GM18867 (cell line): ENCODE measurements around the gene GSTM2.
"Not testable (repeated sequence)": the region's sequence is repeated elsewhere in the genome, so short reads cannot be mapped to it uniquely, and the experiment has no call there.

Source experiments
- ATAC-seq: cut with Tn5 transposase; IDR thresholded peaks from one replicate; pipeline ENCODE4 v1.9.1; 2021; ENCODE audit warnings: mild to moderate bottlenecking, moderate library complexity; ENCODE audit not compliant: unreplicated experiment

Gene GSTM2

GRCh38 chr1:109673861-109674260, 6.0 kb downstream of the GSTM2 start:
- not testable (repeated sequence) for ATAC-seq

DNA sequence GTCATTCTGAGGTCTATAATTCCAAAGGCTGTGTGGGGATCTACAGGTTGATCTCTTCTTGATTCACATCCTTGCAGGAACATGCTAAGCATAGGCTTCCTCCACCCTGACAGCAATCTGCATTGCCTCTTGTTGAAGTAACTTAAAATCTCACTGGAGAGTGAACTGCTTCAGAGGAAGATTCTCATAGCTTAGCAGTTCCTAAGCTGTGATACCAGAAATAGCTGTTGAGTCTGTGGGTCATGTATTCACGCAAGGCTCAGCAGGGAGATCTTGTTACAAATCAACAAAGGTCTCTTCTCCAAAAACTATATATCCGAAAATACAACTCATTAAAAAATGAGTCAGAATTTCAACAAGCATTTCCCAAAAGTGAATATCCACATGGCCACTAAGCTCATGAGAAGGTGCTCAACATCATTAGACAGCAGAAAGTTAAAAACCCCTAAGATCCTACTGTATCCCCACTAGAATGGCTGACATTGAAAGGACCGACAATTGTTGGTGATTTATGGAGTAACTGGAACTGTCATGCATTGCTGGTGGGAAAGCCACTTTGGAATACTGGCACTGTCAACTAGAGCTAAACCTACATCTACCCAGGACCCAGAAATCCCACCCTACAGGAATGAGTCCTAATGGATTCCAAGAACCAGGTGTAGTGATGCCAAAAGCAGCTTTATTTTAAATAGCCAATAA, 9.0 kb downstream of the GSTM2 start:
- ATAC-seq = not testable (repeated sequence)

DNA sequence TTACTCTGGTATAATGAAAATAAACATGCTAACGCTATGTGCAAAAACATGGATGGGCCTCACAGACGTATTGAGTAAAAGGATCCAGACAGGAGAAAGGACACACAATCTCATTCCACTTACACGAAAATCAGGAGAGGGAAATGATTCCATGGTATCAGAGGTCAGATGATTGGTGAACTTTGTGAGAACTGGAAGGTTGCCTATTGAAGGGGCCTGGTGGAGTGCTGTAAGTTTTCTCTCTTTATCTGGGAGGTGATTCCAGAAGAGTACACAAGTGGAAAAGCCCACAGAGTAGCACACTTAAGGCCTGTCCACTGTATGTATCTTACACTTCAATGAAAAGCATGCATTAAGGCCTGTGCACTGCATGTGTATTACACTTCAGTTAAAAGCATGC, 9.6 kb downstream of the GSTM2 start:
- no peak for ATAC-seq

DNA sequence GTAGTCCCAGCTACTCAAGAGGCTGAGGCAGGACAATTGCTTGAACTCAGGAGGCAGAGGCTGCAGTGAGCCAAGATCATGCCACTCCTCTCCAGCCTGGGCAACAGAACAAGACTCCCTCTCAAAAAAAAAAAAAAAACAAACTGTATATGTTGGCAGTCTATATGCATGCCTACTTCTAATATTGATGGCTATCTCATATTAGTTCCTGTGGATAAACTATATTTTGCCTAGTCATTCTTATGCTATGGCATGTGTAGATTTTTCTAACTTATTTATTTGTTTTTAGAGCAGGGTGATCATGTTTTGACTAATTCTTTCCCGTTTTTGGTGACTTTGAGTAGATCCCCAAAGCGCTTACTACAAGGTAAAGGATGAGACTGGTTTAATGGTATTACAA, 10.8 kb downstream of the GSTM2 start:
- not testable (repeated sequence) for ATAC-seq

DNA sequence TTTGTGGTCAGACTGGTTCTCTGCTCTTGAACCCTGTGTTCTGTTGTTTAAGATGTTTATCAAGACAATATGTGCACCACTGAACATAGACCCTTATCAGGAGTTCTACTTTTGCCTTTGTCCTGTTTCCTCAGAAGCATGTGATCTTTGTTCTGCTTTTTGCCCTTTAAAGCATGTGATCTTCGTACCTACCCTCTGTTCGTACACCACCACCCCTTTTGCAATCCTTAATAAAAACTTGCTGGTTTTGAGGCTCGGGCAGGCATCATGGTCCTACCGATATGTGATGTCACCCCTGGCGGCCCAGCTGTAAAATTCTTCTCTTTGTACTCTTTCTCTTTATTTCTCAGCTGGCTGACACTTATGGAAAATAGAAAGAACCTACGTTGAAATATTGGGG, 16.9 kb downstream of the GSTM2 start:
- ATAC-seq = not testable (repeated sequence)

- ATAC-seq = not testable (repeated sequence)
Measured at GRCh38 chr1:109685399-109685798, 17.5 kb downstream of the GSTM2 start.

DNA sequence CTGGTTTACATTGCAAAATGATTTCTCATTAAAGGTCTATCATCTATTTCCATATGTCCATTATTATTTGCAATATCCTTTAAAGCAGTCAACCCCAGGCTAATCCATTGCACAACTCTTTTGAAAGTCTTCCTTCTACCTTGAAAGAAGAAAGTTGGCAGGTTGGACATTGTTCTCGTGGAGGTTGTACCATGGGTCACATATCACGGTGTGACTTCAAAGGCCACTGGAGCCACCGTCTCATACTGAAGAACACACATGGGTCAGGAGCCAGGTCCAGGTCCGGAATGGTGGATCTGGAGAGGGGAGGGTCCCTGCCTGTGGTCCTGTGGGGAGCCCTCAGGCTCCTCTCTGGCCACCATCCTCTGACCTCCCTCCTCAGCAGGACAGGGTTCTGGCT, 18.0 kb downstream of the GSTM2 start:
- ATAC-seq = not testable (repeated sequence)

- ATAC-seq = not testable (repeated sequence)
Measured at GRCh38 chr1:109687109-109687508, 19.3 kb downstream of the GSTM2 start.

- ATAC-seq = peak; percentile 96
Measured at GRCh38 chr1:109687641-109688499, 20.0 kb downstream of the GSTM2 start, which contains the start of gene GSTM1. GSTM1 (plus strand) TSS chr1:109687817; CDS start chr1:109687874, 57 bp downstream.

GRCh38 chr1:109689844-109690405, 22.1 kb downstream of the GSTM2 start:
- no peak for ATAC-seq

DNA sequence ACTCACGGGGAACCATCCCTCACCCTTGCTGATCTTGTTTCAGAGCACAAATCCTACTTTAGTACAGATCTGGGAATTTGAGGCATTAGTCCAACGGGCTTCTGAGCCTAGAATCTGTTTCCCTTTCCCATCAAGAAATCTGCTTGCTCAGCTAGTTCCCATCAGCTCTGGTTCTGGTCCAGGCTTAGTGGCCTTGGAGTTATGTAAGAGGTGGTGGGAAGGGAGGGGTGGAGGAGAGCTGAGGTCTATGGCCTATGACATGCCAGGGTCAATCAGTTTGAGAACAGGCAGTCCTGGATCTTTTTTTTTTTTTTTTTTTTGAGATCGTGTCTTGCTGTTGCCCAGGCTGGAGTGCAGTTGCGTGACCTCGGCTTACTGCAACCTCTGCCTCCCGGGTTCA, 23.9 kb downstream of the GSTM2 start:
- ATAC-seq = no peak

DNA sequence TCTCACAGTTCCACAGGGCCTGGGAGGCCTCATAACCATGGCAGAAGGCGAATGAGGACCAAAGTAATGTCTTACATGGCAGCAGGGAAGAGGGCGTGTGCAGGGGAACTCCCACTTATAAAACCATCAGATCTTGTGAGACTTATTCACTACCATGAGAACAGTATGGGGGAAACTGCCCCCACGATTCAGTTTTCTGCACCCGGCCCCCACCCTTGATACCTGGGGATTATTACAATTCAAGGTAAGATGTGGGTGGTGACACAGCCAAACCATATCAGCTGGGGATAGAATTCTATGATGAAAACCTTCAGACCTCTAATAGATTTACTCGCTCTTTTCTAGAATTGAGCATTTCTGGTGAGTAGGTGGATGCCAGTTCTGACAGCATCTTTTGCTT, 26.5 kb downstream of the GSTM2 start:
- ATAC-seq = not testable (repeated sequence)

DNA sequence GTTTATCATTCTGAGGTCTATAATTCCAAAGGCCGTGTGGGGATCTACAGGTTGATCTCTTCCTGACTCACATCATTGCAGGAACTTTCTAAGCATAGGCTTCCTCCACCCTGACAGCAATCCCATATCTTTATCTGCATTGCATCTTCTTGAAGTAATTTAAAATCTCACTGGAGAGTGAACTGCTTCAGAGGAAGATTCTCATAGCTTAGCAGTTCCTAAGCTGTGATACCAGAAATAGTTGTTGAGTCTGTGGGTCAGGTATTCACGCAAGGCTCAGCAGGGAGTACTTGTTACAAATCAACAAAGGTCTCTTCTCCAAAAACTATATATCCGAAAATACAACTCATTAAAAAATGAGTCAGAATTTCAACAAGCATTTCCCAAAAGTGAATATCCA, 27.3 kb downstream of the GSTM2 start:
- ATAC-seq = not testable (repeated sequence)

DNA sequence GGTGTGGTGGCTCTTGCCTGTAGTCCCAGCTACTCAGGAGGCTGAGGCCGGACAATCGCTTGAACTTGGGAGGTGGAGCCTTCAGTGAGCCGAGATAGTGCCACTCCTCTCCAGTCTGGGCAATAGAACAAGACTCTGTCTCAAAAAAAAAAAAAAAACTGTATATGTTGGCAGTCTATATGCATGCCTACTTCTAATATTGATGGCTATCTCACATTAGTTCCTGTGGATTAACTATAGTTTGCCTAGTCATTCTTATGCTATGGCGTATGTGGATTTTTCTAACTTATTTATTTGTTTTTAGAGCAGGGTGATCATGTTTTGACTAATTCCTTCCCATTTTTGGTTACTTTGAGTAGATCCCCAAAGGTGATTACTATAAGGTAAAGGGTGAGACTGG, 29.2 kb downstream of the GSTM2 start:
- ATAC-seq = no peak

- ATAC-seq = not testable (repeated sequence)
Measured at GRCh38 chr1:109697861-109698260, 30.0 kb downstream of the GSTM2 start.

DNA sequence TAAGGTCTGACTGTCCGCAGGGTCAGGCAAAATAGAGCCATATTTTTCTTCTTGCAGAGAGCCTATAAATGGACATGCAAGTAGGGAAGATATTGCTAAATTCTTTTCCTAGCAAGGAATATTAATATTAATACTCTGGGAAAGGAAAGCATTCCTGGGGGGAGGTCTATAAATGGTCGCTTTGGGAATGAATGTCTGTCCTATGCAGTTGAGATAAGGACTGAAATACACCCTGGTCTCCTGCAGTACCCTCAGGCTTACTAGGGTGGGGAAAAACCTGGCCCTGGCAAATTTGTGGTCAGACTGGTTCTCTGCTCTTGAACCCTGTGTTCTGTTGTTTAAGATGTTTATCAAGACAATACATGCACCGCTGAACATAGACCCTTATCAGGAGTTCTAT, 35.1 kb downstream of the GSTM2 start:
- not testable (repeated sequence) for ATAC-seq

DNA sequence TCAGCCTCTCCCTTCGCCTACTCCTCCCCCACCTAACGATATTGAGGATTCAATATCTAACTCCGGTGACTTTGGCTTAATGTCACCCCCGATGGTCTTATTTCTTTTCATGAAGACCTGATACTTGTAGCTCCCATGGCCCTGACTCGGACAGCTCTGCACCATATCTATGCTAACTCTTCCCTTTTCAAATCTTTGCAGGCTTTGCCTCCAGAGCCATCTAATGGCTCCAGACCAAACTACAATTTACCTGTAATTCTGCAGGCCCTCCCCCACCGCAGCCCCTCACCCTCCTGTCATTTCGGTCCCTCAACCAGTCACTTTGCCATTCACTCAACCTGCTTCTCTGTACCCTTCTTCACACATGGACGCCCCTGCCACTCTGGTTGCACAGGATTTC, 36.3 kb downstream of the GSTM2 start:
- ATAC-seq = no peak

- ATAC-seq = no peak
Measured at GRCh38 chr1:109705411-109705810, 37.6 kb downstream of the GSTM2 start.

GRCh38 chr1:109708949-109709348, 41.1 kb downstream of the GSTM2 start:
- not testable (repeated sequence) for ATAC-seq

- not testable (repeated sequence) for ATAC-seq
Measured at GRCh38 chr1:109709822-109710221, 42.0 kb downstream of the GSTM2 start.

- ATAC-seq = not testable (repeated sequence)
Measured at GRCh38 chr1:109711593-109712320, 43.9 kb downstream of the GSTM2 start, which contains the start of gene GSTM5. GSTM5 (plus strand) TSS chr1:109712251; CDS start chr1:109712313, 62 bp downstream.
